T-cell (primary cell): ENCODE data around the gene RFX4. TPM values are rescaled to one million over a fixed set of nuclear protein-coding genes. Genes with fewer than 3 reads are reported as not detected.

Source experiments
- ATAC-seq, 4 experiments: fragments of 200-7000 bp in 3 of 4; fragments of 150-1000 bp in 1 of 4; cut with Tn5 transposase; replicated peaks in 1 of 4; 1 replicate in 3 of 4; 2 replicates in 1 of 4; pipeline ENCODE4 v1.10.0; 2021; ENCODE audit warnings: moderate library complexity in 3 of 4, mild to moderate bottlenecking in 2 of 4, moderate number of reproducible peaks in 1 of 4
- CTCF ChIA-PET, 2 donors: fragments of 300-600 bp; sonication (Branson Sonifier 250); formaldehyde crosslinking; loops; one replicate each; lab custom pipeline; 2022; ENCODE audit warnings: antibody characterized with exemption in 2 of 2; lab: Charles Lee
- POLR2A ChIA-PET, 2 donors: fragments of 300-600 bp; sonication (Branson Sonifier 250); formaldehyde crosslinking; loops; one replicate each; lab custom pipeline; 2022; ENCODE audit warnings: antibody characterized with exemption in 2 of 2; lab: Charles Lee
- DNase-seq, 35 experiments: peaks; one replicate each; pipeline versions ENCODE4 v3.0.0 to v3.0.0-alpha.2; 2013 to 2023
- H3K27ac ChIP-seq: one replicate; pipeline ENCODE4 v1.5.1; 2013; ENCODE audit warnings: low read length
- H3K27me3 ChIP-seq, 2 experiments: replicated peaks in 1 of 2; 1 replicate in 1 of 2; 2 replicates in 1 of 2; pipeline versions ENCODE4 v1.6.1 to v1.7.0; 2013; ENCODE audit warnings: low read length in 1 of 2, mixed read lengths in 1 of 2; ENCODE audit not compliant: control insufficient read depth in 2 of 2, insufficient read depth in 2 of 2; ENCODE audit errors: extremely low read depth in 1 of 2
- H3K36me3 ChIP-seq, 2 donors: 1 replicate in 1 of 2; 2 replicates in 1 of 2; pipeline versions ENCODE4 v1.6.1 to v1.7.0; 2013; ENCODE audit warnings: low read length in 1 of 2; ENCODE audit not compliant: control insufficient read depth in 2 of 2, insufficient read depth in 1 of 2; ENCODE audit errors: extremely low read depth in 1 of 2
- H3K4me1 ChIP-seq, 2 experiments: 1 replicate in 1 of 2; 2 replicates in 1 of 2; pipeline versions ENCODE4 v1.6.1 to v1.7.0; 2013; ENCODE audit warnings: low read length in 2 of 2, mixed read lengths in 1 of 2; ENCODE audit not compliant: insufficient read depth in 2 of 2, control insufficient read depth in 1 of 2; ENCODE audit errors: extremely low read depth in 1 of 2
- H3K4me3 ChIP-seq, 2 donors: 1 replicate in 1 of 2; 2 replicates in 1 of 2; pipeline versions ENCODE4 v1.5.1 to v1.7.0; 2013; ENCODE audit warnings: mild to moderate bottlenecking in 2 of 2, low read length in 1 of 2, moderate library complexity in 1 of 2; ENCODE audit not compliant: control insufficient read depth in 1 of 2; ENCODE audit errors: extremely low read depth in 1 of 2
- H3K9me3 ChIP-seq: 2 replicates; pipeline ENCODE4 v1.7.0; 2013
- H3K27ac Mint-ChIP-seq, 2 donors: one replicate each; pipeline ENCODE4 v1.8.0; 2020 to 2021; ENCODE audit warnings: mild to moderate bottlenecking in 2 of 2, mixed read lengths in 2 of 2
- H3K27me3 Mint-ChIP-seq, 2 donors: one replicate each; pipeline ENCODE4 v1.8.0; 2021 to 2022; ENCODE audit warnings: mixed read lengths in 2 of 2
- H3K36me3 Mint-ChIP-seq: one replicate; pipeline ENCODE4 v1.8.0; 2021; ENCODE audit warnings: mixed read lengths
- H3K4me1 Mint-ChIP-seq, 3 donors: one replicate each; pipeline ENCODE4 v1.8.0; 2020 to 2022; ENCODE audit warnings: mixed read lengths in 3 of 3, mild to moderate bottlenecking in 1 of 3
- H3K4me3 Mint-ChIP-seq, 3 donors: one replicate each; pipeline ENCODE4 v1.8.0; 2020 to 2022; ENCODE audit warnings: mild to moderate bottlenecking in 3 of 3, mixed read lengths in 3 of 3, moderate library complexity in 3 of 3
- H3K9me3 Mint-ChIP-seq, 3 donors: one replicate each; pipeline ENCODE4 v1.8.0; 2020 to 2022; ENCODE audit warnings: mixed read lengths in 3 of 3
- WGBS: methylation state at CpG from one replicate; pipeline ENCODE4 v1.1.5; 2013; ENCODE audit warnings: missing lambda C conversion rate; ENCODE audit not compliant: insufficient coverage; 5-methylcytosine and 5-hydroxymethylcytosine counted together
- total RNA-seq, 35 experiments: library from RNA in 6 of 35; stranded (reverse) in 6 of 35; fragments of 120-200 nt in 1 of 35; gene quantifications; one replicate each; pipeline versions ENCODE4 v1.2.1 to v1.2.4 and lab custom pipeline; 2013 to 2026

The RFX4 gene
- total RNA-seq, 5 donors from 2014 or later (not counting 1 experiment from before 2014, with no cell fraction given): not detected

DNA sequence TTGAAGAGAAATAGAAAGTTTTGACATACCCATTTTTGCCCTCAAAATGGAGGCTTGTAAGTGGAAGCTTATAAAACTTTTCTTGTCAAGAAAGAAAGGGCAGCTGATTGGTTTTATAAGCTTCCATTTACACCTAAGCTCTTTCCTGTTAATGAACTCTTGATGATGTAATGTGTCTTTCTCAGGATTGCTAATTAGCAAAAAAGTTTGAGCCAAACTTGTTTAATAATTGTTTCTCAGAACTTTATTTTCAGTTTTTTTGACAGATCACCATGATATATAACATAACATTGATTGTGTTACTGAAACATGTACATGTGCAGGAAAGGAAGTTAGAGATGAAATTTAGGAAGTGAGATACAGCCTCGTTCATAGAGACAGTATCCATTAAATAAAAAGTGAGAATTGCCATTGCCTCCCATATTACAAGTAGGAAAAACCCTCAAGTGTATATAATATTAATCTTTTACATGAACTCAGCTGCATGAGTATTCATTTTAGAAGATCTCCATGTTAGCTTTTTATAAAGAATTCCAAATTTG, 218.4 kb downstream of the RFX4 start:
- no peak overlapping the region for H3K27ac ChIP-seq
- Mint-ChIP-seq H3K27me3 (no peaks in the 10 kb centered on the region), H3K36me3 (peaks cover 26% of the 10 kb centered on the region), H3K9me3 (no peaks in the 10 kb centered on the region), H3K4me3 (no peak overlapping the region), H3K27ac (no peak overlapping the region), H3K4me1 (peaks cover 0 to 5% (median 2%) of the 10 kb centered on the region in 3 donors)
- CTCF ChIA-PET: interaction anchor here in 1 of 2 donors (0.5 kb wide), 1 partner anchor 108 kb away, joined by 5 read pairs; no protein-coding TSS in a partner anchor
- POLR2A ChIA-PET: no interaction called here
- DNase-seq: no peak
- H3K4me3 ChIP-seq: no peak overlapping the region
- no peak for ATAC-seq
- no peaks in the 10 kb centered on the region for H3K27me3 ChIP-seq
- no CpG with 5 or more reads among the region's 1 CpG for whole genome bisulfite sequencing
- H3K4me1 ChIP-seq: no peaks in the 10 kb centered on the region
- H3K36me3 ChIP-seq: peaks cover 2 to 4% of the 10 kb centered on the region in 2 donors
- no peaks in the 10 kb centered on the region for H3K9me3 ChIP-seq

GRCh38 chr12:106801830-106802533, 219.2 kb downstream of the RFX4 start:
- peaks cover 2 to 4% of the 10 kb centered on the region in 2 donors for H3K36me3 ChIP-seq
- H3K4me1 Mint-ChIP-seq: peaks cover 0 to 5% (median 2%) of the 10 kb centered on the region in 3 donors
- H3K4me3 Mint-ChIP-seq: no peak overlapping the region
- no peaks in the 10 kb centered on the region for H3K27me3 Mint-ChIP-seq
- H3K9me3 Mint-ChIP-seq: no peaks in the 10 kb centered on the region
- no peaks in the 10 kb centered on the region for H3K9me3 ChIP-seq
- ChIA-PET CTCF (interaction anchor here in 1 of 2 donors (0.7 kb wide), 1 partner anchor 1883 kb away, joined by 5 read pairs; no protein-coding TSS in a partner anchor), POLR2A (no interaction called here)
- peaks cover 28% of the 10 kb centered on the region for H3K36me3 Mint-ChIP-seq
- ATAC-seq: no peak
- no peak overlapping the region for H3K27ac ChIP-seq
- H3K27me3 ChIP-seq: no peaks in the 10 kb centered on the region
- H3K4me3 ChIP-seq: no peak overlapping the region
- WGBS: no CpG with 5 or more reads among the region's 4 CpGs
- no peaks in the 10 kb centered on the region for H3K4me1 ChIP-seq
- DNase-seq: no peak
- H3K27ac Mint-ChIP-seq: no peak overlapping the region

DNA sequence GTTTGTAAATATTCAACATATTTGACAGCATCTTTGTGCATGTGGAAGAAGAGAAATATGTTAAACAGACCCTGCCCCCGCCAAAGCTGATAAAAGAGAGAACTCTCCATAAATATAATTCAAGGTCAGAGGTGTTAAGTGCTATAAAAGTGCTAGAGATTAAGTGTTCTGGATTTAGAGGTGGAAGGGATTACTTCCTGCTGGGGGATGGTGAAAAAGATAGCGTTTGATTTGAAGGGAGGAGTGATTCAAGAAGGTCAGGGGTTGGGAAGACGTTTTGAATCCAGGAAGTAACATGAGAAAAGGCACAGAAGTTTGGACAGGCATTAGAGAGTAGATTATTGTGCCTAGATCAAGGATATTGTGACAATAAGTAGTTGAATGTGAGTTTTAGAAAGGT, 221.9 kb downstream of the RFX4 start:
- no peaks in the 10 kb centered on the region for H3K9me3 ChIP-seq
- peaks cover 25% of the 10 kb centered on the region for H3K36me3 Mint-ChIP-seq
- no peak overlapping the region for H3K27ac Mint-ChIP-seq
- H3K36me3 ChIP-seq: peaks cover 4 to 5% of the 10 kb centered on the region in 2 donors
- CTCF ChIA-PET: no interaction called here
- POLR2A ChIA-PET: no interaction called here
- WGBS: 70% methylated on average over 2 of the region's 3 CpGs
- DNase-seq (no peak), ATAC-seq (no peak)
- no peak overlapping the region for H3K4me3 ChIP-seq
- no peak overlapping the region for H3K4me3 Mint-ChIP-seq
- H3K27me3 Mint-ChIP-seq: no peaks in the 10 kb centered on the region
- H3K27ac ChIP-seq: no peak overlapping the region
- H3K9me3 Mint-ChIP-seq: no peaks in the 10 kb centered on the region
- peaks cover 0 to 2% (median 0%) of the 10 kb centered on the region in 3 donors for H3K4me1 Mint-ChIP-seq
- no peaks in the 10 kb centered on the region for H3K4me1 ChIP-seq
- no peaks in the 10 kb centered on the region for H3K27me3 ChIP-seq

Other genes with a start within 250 kb of the RFX4 start
- 1 to 10 TPM; 6.3 to 8.4 (median 7.0) TPM for gene POLR3B, start 225.3 kb upstream of the RFX4 start, total RNA-seq
- gene RIC8B, start 191.7 kb downstream of the RFX4 start, total RNA-seq: 10 to 100 TPM; 12.9 to 16.7 (median 13.9) TPM